NK-92 (cell line): ENCODE results near the gene TTLL4.

ENCODE experiments used
- DNase-seq: peaks from one replicate; lab custom pipeline; 2025; ENCODE audit not compliant: unreplicated experiment; lab: John Stamatoyannopoulos, UW

Gene TTLL4

DNA sequence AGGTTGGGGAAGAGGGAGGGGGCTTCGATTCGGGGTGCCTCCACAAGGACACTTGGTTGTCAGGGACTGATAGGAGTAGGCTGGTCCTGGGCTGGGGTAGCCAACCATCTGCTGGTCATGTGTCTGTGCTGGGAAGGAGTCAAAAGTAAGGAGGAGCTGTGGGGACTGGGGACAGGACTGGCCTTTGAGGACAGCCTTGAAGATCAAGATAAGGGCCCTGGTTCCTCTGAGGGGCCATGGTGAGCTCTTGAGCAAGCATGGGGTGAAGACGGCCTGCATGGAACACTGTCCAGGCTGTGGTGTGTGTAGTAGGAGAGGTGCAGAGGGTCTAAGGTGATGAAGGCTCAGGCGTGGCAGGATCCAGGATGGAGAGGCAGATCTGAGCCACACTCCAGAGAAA is 73.1 kb downstream of the TTLL4 start:
- no peak for DNase-seq

- no peak for DNase-seq
Measured at GRCh38 chr2:218785103-218785502, 74.5 kb downstream of the TTLL4 start.

- DNase-seq: no peak
Measured at GRCh38 chr2:218786133-218786532, 75.5 kb downstream of the TTLL4 start.

GRCh38 chr2:218788529-218789255 is 78.1 kb downstream of the TTLL4 start:
- no peak for DNase-seq

GRCh38 chr2:218792433-218792832 is 81.8 kb downstream of the TTLL4 start:
- DNase-seq: no peak

- no peak for DNase-seq
Measured at GRCh38 chr2:218796691-218797090, 86.1 kb downstream of the TTLL4 start.

DNA sequence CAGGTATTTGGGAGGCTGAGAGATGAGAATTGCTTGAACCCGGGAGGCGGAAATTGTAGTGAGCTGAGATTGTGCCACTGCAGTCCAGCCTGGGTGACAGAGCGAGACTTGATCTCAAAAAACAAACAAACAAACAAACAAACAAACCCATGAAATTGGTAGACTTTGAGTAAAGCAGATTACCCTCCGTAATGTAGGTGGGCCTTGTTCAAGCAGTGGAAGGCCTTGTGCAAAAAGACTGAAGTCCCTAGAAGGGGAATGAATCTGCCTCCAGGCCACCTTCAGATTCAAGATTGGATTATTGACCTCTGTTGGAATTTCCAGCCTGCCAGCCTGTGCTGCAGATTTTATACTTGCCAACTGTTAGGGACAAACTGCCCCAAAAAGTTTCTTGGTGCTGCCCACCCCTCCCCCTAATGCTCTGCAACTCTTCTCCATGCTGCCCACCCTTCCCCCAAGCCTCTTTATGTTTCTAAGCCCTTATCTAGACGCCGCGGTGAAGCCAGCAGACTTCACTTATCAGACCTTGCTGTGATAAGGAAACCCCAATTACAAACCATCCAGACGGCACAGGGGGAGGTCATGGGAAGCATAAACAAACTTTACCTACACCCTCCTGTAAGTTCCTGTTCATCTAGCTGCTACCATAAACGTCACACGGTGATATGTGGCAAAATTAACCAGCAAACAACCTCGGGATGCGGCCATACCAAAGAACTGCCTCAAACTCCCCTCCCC is 88.3 kb downstream of the TTLL4 start:
- no peak for DNase-seq

GRCh38 chr2:218799990-218800389 is 89.4 kb downstream of the TTLL4 start:
- no peak for DNase-seq

DNA sequence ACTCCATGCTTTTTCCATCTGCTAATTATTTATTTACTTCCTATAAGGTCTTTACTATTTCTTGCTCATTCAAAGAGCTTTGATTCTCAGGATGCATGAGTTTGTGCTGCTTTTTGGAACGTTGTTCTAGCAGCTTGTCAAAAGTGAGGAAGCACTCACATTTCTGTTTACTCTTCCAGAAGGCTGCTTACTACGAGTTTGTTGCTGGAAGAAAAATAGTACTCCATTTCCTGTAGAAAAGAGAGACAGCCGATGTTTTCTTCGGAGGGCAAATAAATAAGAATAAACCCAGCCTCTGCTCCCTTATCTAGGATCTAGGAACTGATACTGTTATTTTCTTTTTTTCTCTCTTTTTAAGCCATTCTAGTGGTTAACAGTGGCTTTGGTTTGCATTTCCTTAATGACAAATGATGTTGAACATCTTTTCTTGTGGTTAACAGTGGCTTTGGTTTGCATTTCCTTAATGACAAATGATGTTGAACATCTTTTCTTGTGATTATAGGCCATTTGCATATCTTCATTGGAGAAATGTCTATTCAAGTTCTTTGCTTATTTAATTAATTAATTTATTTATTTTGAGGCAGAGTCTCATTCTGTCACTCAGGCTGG is 91.9 kb downstream of the TTLL4 start:
- no peak for DNase-seq

- no peak for DNase-seq
Measured at GRCh38 chr2:218804817-218805216, 94.2 kb downstream of the TTLL4 start.
